ENCODE measurements around the gene SCAMP2.

DNA sequence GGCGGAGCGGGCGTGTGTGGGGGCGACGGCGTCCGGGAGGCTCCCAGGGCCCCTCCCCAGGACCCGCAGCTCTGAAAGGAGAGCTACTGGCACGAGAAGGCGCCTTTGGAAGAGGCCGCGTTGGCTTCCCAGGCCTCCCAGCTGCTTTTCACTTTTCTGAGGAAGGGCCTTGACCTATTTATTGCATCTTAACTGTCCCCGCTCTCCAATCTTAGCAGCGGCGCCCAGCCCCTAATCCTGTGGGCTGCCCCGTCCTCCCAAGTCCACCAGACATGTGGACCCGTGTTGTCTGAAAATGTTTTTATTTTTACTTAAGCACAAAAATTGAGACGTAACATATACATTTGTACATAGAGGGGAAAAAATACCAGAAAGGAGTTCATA, 29.7 kb downstream of the SCAMP2 start:
- TF ChIP-seq, protein P1, sequence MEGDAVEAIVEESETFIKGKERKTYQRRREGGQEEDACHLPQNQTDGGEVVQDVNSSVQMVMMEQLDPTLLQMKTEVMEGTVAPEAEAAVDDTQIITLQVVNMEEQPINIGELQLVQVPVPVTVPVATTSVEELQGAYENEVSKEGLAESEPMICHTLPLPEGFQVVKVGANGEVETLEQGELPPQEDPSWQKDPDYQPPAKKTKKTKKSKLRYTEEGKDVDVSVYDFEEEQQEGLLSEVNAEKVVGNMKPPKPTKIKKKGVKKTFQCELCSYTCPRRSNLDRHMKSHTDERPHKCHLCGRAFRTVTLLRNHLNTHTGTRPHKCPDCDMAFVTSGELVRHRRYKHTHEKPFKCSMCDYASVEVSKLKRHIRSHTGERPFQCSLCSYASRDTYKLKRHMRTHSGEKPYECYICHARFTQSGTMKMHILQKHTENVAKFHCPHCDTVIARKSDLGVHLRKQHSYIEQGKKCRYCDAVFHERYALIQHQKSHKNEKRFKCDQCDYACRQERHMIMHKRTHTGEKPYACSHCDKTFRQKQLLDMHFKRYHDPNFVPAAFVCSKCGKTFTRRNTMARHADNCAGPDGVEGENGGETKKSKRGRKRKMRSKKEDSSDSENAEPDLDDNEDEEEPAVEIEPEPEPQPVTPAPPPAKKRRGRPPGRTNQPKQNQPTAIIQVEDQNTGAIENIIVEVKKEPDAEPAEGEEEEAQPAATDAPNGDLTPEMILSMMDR (IDR thresholded peaks at IDR 0.05): no peak
- no peak for TF ChIP-seq POLR2A (IDR thresholded peaks at IDR 0.05)
